Stomach (tissue), 4 donors: Measurements from ENCODE around the gene HEPN1.

Source experiments
- CTCF ChIP-seq, 7 experiments: fragments of 450-650 bp in 4 of 7; fragments of 200-600 bp in 3 of 7; sonication (generic) in 3 of 7; IDR thresholded peaks; one replicate each; pipeline ENCODE4 v1.5.1; 2016 to 2019; ENCODE audit warnings: antibody characterized with exemption in 7 of 7, control low read depth in 2 of 7, mild to moderate bottlenecking in 1 of 7
- POLR2A ChIP-seq, 4 donors: fragments of 450-650 bp; IDR thresholded peaks; one replicate each; pipeline ENCODE4 v1.6.1; 2016; ENCODE audit warnings: antibody characterized with exemption in 4 of 4, control low read depth in 2 of 4, mild to moderate bottlenecking in 1 of 4, moderate library complexity in 1 of 4
- POLR2AphosphoS5 ChIP-seq, 3 donors: sonication (generic); formaldehyde crosslinking; IDR thresholded peaks; one replicate each; pipeline ENCODE4 v1.6.1; 2016; ENCODE audit warnings: antibody characterized with exemption in 3 of 3

DNA sequence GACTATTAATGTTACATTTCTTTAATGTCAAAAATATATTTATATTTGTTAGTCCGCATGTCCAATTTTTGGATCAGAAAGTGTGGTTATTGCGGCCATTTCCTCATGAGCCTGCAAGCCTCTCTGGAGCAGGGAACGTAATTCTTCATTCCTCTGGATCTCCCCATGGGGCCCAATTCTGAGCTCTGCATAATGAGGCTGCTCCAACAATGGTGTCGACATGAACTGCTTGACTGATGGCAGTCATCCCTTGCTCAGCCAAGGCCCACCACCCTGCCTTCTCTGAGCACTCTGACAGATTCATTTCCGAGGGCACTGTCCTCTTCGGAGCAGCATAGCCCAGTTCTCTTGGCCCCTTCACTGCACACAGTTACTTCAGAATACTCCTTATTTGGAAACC lies 19.9 kb downstream of the HEPN1 start:
- TF ChIP-seq POLR2A (IDR thresholded peaks at IDR 0.05) (no peak), POLR2AphosphoS5 (IDR thresholded peaks at IDR 0.05) (no peak), CTCF (IDR thresholded peaks at IDR 0.05) (no peak)
